K562 (cell line): ENCODE measurements around the gene WDR55.

Source experiments
- BCL6 ChIP-seq: fragments of 250-450 bp; sonication (Bioruptor Pico); IDR thresholded peaks from 2 replicates; pipeline ENCODE4 v1.4.0; 2020
- POLR2A ChIP-seq: fragments of 450-650 bp; conservative IDR thresholded peaks from 2 replicates; pipeline ENCODE4 v1.6.1; 2016
- RAD21 ChIP-seq, 2 experiments: fragments of 250-450 bp in 1 of 2; fragments of 450-650 bp in 1 of 2; sonication (Bioruptor Pico) in 1 of 2; formaldehyde crosslinking in 1 of 2; IDR thresholded peaks in 1 of 2; conservative IDR thresholded peaks in 1 of 2; 2 replicates each; pipeline versions ENCODE4 v1.4.0 to v1.8.0; 2020 to 2022; ENCODE audit warnings: mild to moderate bottlenecking in 2 of 2, moderate library complexity in 1 of 2
- TAF1 ChIP-seq: IDR thresholded peaks from 2 replicates; pipeline ENCODE4 v1.6.1; 2011; ENCODE audit warnings: mild to moderate bottlenecking, low read length, moderate library complexity; ENCODE audit not compliant: insufficient read depth, control insufficient read depth, severe bottlenecking; ENCODE audit errors: extremely low read depth
- TCF7 ChIP-seq: sonication (generic); IDR thresholded peaks from 2 replicates; pipeline ENCODE4 v1.6.1; 2016; ENCODE audit warnings: antibody characterized with exemption, borderline replicate concordance
- TF ChIP-seq, protein P1 (sequence below), 3 experiments: IDR thresholded peaks in 2 of 3; conservative IDR thresholded peaks in 1 of 3; 2 replicates each; pipeline ENCODE4 v1.5.1; 2011 to 2012; ENCODE audit warnings: low read length in 3 of 3, mild to moderate bottlenecking in 3 of 3, control low read depth in 2 of 3, improper control_type of control experiment in 1 of 3, inconsistent platforms in 1 of 3, low read depth in 1 of 3, mixed read lengths in 1 of 3, moderate library complexity in 1 of 3; ENCODE audit not compliant: insufficient read depth in 2 of 3
- TF ChIP-seq, protein P2 (sequence below), 2 experiments: fragments of 450-650 bp in 1 of 2; sonication (generic) in 1 of 2; formaldehyde crosslinking in 1 of 2; IDR thresholded peaks in 1 of 2; conservative IDR thresholded peaks in 1 of 2; 2 replicates each; pipeline versions ENCODE4 v1.6.1 to v1.8.1; 2016 to 2023; ENCODE audit warnings: mild to moderate bottlenecking in 2 of 2, moderate library complexity in 2 of 2, inconsistent platforms in 1 of 2, missing genetic modification reagents in 1 of 2

DNA sequence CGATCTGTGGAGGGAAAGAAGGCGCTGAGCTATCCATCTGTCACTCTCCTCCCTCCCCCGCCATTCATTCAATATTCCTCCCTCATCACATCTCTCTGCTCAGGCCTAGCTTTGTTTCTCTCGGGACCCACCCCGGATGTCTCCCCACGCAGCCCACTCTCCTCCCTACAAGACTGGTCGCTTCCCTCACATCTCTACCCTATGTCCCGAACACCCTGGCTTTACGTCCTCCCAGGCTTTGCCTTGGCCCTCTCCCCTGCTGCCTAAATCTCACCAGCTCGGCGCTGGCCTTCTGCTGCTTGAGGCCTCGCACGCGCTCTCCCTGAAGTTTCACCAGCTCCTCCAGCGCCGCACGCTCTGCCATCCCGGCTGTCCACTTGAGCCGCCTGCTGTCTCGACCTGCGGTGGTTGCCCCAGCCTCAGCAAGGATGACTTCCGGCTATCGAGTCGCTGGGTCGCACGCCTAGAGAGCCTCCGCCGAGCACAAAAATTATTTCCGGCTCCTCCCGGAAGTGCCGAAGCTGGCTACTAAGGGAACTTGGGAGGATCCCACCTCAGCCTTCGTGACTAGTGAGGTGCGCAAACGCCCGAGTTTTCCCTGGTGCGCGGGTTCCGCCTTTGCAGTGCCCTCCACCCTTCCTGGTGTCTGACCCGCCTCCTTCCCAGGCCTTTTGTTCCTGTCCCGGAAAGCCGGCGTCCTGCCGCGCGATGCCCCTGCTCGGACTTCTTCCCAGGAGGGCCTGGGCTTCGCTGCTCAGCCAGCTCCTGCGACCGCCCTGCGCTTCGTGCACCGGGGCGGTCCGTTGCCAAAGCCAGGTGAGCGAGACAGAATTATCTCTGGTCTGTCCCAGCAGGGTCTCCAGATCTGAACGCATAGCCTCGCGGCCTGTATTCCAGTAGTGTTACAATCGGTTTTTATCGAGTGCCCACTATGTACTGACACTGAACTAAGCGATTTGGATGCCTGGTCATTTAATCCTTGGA, 26.5 kb downstream of the WDR55 start, which contains the start of the genes HARS1 and HARS2:
- TF ChIP-seq BCL6 (CRISPR knock-in tag): no peak
- peak; percentile 98 for TF ChIP-seq POLR2A
- TF ChIP-seq, protein P1, sequence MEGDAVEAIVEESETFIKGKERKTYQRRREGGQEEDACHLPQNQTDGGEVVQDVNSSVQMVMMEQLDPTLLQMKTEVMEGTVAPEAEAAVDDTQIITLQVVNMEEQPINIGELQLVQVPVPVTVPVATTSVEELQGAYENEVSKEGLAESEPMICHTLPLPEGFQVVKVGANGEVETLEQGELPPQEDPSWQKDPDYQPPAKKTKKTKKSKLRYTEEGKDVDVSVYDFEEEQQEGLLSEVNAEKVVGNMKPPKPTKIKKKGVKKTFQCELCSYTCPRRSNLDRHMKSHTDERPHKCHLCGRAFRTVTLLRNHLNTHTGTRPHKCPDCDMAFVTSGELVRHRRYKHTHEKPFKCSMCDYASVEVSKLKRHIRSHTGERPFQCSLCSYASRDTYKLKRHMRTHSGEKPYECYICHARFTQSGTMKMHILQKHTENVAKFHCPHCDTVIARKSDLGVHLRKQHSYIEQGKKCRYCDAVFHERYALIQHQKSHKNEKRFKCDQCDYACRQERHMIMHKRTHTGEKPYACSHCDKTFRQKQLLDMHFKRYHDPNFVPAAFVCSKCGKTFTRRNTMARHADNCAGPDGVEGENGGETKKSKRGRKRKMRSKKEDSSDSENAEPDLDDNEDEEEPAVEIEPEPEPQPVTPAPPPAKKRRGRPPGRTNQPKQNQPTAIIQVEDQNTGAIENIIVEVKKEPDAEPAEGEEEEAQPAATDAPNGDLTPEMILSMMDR (IDR thresholded peaks at IDR 0.05 in 2 of 3, conservative IDR thresholded peaks at IDR 0.05 in 1 of 3; ENCODE audit: insufficient read depth in 2 of 3, low read depth in 1 of 3, low read length in 3 of 3): no peak
- TF ChIP-seq RAD21 (CRISPR knock-in tag; conservative IDR thresholded peaks at IDR 0.05 in 1 of 2, IDR thresholded peaks at IDR 0.05 in 1 of 2): peak; percentile 9 to 10; a peak in 1 of 4 replicates
- no peak for TF ChIP-seq TCF7
- TF ChIP-seq, protein P2, sequence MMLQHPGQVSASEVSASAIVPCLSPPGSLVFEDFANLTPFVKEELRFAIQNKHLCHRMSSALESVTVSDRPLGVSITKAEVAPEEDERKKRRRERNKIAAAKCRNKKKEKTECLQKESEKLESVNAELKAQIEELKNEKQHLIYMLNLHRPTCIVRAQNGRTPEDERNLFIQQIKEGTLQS (IDR thresholded peaks at IDR 0.05): no peak
- TF ChIP-seq, protein P2 (CRISPR knock-in tag; conservative IDR thresholded peaks at IDR 0.05): peak; percentile 45
- TF ChIP-seq TAF1: peak; percentile 92
